D721Med (cell line): ENCODE measurements around the gene TIMM8A.
A peak's percentile ranks its signal among the peaks of the same experiment; 100 is the strongest.
"Not testable (repeated sequence)": the region's sequence is repeated elsewhere in the genome, so short reads cannot be mapped to it uniquely, and the experiment has no call there.

Experiments
- DNase-seq: peaks from one replicate; pipeline ENCODE4 v3.0.0; 2011; ENCODE audit warnings: low spot score; ENCODE audit not compliant: insufficient read length
- FAIRE-seq: peaks from 2 replicates; lab custom pipeline; 2011; peaks lifted over from hg19 to GRCh38; lab: Jason Lieb, UNC
- TF ChIP-seq, protein P1 (sequence below): IDR thresholded peaks from 2 replicates; pipeline ENCODE4 v1.5.1; 2012; ENCODE audit warnings: mild to moderate bottlenecking, control low read depth; ENCODE audit not compliant: insufficient read depth; ENCODE audit errors: missing control alignments

The TIMM8A gene

DNA sequence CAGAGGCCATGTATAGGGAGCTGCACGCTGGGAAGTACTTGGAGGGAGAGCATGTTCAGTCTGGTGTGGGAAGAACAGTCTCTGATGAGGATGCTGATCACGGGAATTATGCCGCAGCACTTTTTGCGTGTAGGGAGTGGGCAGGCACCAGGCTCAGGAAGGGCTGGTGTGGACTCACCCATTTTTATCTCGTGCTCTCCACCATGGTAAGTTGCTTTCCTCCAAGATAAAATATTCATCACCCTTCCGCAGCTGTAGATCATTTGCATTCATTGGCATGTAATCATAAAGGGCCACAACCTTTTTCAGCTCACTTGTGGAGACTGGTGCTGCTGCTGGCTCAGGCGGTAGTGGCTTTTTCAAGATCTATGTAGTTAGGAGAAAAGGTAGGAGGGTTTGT lies 11.8 kb upstream of the TIMM8A start:
- TF ChIP-seq, protein P1, sequence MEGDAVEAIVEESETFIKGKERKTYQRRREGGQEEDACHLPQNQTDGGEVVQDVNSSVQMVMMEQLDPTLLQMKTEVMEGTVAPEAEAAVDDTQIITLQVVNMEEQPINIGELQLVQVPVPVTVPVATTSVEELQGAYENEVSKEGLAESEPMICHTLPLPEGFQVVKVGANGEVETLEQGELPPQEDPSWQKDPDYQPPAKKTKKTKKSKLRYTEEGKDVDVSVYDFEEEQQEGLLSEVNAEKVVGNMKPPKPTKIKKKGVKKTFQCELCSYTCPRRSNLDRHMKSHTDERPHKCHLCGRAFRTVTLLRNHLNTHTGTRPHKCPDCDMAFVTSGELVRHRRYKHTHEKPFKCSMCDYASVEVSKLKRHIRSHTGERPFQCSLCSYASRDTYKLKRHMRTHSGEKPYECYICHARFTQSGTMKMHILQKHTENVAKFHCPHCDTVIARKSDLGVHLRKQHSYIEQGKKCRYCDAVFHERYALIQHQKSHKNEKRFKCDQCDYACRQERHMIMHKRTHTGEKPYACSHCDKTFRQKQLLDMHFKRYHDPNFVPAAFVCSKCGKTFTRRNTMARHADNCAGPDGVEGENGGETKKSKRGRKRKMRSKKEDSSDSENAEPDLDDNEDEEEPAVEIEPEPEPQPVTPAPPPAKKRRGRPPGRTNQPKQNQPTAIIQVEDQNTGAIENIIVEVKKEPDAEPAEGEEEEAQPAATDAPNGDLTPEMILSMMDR: no peak
- DNase-seq: no peak
- FAIRE-seq: no peak

DNA sequence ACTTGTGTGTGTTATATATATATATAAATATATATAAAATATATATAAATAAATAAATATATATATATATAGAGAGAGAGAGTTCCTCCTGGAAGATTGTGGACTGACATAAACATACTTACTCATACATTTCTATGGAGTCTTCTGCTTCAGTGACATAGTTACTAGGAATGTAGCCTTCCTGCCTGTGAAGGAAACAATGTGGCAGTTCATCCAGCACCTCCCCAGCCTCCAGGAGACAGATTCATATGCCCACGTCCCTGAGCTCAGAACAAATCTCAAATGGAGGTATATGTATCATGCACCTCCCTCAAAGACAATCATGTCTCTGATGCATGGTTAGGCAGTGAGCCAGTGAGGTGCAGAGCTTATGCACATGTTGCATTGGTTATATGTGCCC lies 11.4 kb upstream of the TIMM8A start:
- TF ChIP-seq, protein P1: no peak
- FAIRE-seq (no peak), DNase-seq (no peak)

DNA sequence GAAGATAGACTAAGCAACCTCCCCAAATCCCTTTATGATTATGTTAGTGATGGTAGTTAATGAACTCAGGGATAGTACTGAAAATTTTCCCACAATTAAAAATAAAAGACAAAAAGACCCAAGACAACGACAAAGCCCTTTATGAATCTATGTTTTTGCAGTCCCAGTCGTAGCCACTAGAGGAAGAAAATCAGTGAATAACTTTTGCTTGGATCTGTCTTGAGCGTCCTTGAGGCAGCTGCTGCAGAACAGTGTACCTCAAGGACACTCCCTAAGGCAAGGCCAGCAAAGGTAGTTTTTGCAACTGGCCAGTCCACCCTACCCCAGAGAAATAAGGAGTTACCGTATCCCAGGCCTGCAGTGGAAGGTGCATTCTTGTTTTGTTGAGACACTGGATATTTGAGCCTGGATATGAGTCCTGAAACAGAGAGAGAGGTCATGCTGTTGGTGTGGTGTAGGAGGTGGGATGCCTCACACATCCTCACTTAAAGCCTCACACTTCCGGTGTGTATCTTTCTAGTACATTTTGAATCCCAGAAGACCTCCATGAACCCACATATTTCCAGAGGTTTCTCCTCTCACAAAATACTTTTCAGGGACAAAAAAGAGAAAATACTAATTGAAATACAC lies 8.7 kb upstream of the TIMM8A start:
- DNase-seq: no peak
- FAIRE-seq: no peak
- TF ChIP-seq, protein P1: peak; percentile 12

DNA sequence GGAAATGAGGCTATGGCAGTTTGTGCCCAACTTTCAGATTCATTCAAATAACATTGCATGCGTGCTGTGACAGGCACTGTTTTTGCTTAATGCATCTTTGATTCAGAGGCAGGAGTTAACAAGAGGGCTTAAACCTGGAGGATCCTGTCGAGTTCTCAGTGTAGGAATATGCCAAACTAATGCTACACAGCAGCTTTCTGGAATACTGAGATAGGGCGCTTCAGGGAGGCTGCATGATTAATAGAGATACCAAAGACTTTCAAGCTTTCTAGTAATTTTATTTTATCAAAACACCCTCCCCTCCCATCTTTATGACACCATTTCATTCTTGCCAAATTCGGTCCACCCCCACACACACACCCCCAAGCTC lies 636 bp upstream of the TIMM8A start:
- TF ChIP-seq, protein P1: no peak
- FAIRE-seq (no peak), DNase-seq (no peak)

DNA sequence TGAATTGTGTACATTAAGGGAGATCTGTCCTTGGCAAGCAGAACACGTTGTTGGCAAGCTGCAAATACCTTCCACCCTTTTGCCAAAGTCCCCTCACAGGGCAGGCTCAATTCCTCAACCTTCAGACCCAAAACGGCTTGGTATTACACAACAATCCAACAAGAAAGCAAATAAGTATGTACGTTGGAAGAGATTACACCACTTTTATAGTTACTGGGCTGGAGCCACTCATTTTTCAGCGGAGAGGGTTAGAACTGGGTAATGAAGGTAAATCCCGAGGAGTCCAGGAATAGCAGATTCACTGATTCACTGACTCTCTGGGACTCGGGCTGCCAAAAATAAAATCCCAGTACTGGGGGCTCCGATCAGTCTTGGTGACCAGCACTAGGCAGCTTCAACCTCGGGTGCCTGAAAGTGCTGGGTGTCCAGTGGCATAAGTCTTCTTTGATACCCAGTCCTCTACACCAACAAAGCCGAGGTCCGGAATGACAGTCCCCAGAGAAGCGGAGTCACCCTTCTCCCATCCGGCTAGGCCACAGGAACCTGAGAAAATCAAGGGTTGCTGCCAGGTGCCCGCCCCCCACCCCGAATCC lies 587 bp downstream of the TIMM8A start:
- TF ChIP-seq, protein P1: no peak
- DNase-seq (no peak), FAIRE-seq (no peak)

DNA sequence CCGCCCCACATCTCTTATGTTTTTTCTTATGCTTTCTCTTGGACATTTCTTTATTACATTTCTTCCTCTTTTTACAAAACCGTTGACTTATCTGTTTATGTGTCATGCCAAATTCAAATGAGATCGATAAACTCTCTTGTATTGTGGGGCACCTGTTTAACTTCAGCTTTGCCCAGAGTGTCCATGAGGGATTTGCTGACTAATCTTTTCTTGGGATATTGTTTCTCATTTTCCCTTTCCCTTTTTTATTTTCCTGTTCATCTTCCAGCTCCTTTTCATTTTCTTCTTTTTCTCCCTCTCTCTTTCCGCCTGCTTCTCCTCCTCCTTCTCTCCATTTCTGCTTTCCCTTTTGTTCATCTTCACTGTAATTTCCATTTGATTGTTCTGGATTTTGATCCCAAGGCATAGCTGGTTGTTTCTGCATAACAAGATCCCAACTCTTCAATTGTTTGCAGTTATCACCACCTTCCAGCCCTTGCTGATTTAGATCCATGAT lies 10.7 kb downstream of the TIMM8A start:
- DNase-seq (no peak), FAIRE-seq (no peak)
- TF ChIP-seq, protein P1: no peak

DNA sequence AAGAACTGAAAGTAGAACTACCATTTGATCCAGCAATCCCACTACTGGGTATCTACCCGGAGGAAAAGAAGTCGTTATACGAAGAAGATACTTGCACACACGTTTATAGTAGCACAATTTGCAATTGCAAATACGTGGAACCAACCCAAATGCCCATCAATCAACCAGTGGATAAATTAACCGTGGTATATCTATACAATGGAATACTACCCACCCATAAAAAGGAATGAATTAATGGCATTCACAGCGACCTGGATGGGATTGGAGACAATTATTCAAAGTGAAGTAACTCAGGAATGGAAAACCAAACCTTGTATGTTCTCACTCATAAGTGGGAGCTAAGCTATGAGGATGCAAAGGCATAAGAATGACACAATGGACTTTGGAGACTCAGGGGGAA lies 14.2 kb downstream of the TIMM8A start:
- not testable (repeated sequence) for DNase-seq, FAIRE-seq

DNA sequence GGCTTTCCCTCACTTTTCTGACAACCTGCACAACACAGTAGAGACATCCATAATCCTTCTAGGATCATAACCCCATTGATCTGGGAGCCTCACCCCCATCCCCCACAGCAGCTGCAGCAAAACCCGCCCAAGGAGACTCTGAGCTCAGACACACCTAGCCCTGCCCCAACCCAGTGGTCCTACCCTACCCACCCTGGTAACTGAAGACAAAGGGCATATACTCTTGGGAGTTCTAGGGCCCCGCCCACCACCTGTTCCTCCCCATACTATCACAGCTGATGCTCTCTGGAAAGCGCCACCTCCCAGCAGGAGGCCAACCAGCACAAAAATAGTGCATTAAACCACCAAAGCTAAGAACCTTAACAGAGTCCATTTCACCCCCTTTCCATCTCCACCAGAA lies 21.9 kb downstream of the TIMM8A start:
- FAIRE-seq, DNase-seq: not testable (repeated sequence)
